Activated T-cell treated with anti-CD3 and anti-CD28 coated beads, Interleukin-2, amount 50 U/mL, for 72 hours (primary cell): ENCODE data around the gene SLAMF1. TPM values are rescaled to one million over a fixed set of nuclear protein-coding genes. Genes with fewer than 3 reads are reported as not detected.
"Not testable (repeated sequence)": the region's sequence is repeated elsewhere in the genome, so short reads cannot be mapped to it uniquely, and the experiment has no call there.

Experiments used
- ATAC-seq, 2 donors: fragments of 150-1000 bp; cut with Tn5 transposase; replicated peaks in 1 of 2; 2 replicates each; pipeline ENCODE4 v1.10.0; 2021; ENCODE audit warnings: moderate library complexity in 2 of 2, mild to moderate bottlenecking in 1 of 2
- DNase-seq, 2 donors: peaks; one replicate each; pipeline ENCODE4 v3.0.0; 2021 to 2022; ENCODE audit warnings: mixed read lengths in 1 of 2
- H3K27ac Mint-ChIP-seq: one replicate; pipeline ENCODE4 v1.8.0; 2022; ENCODE audit warnings: mild to moderate bottlenecking, moderate library complexity, mixed read lengths
- H3K27me3 Mint-ChIP-seq: one replicate; pipeline ENCODE4 v1.8.0; 2022; ENCODE audit warnings: low read depth, mixed read lengths
- H3K36me3 Mint-ChIP-seq, 2 donors: one replicate each; pipeline ENCODE4 v1.8.0; 2022; ENCODE audit warnings: mixed read lengths in 2 of 2, mild to moderate bottlenecking in 1 of 2; ENCODE audit not compliant: insufficient read depth in 2 of 2
- H3K4me1 Mint-ChIP-seq: one replicate; pipeline ENCODE4 v1.8.0; 2022; ENCODE audit warnings: low read depth, mixed read lengths
- H3K4me3 Mint-ChIP-seq, 2 donors: one replicate each; pipeline ENCODE4 v1.8.0; 2022; ENCODE audit warnings: mild to moderate bottlenecking in 2 of 2, mixed read lengths in 2 of 2, moderate library complexity in 2 of 2
- H3K9me3 Mint-ChIP-seq, 2 donors: one replicate each; pipeline ENCODE4 v1.8.0; 2022; ENCODE audit warnings: mixed read lengths in 2 of 2
- total RNA-seq, 2 donors: library from RNA; stranded (reverse); gene quantifications; one replicate each; pipeline ENCODE4 v1.2.3, GENCODE V29; 2022

The SLAMF1 gene
- total RNA-seq, 2 donors from 2014 or later: 81.4 to 134 TPM

DNA sequence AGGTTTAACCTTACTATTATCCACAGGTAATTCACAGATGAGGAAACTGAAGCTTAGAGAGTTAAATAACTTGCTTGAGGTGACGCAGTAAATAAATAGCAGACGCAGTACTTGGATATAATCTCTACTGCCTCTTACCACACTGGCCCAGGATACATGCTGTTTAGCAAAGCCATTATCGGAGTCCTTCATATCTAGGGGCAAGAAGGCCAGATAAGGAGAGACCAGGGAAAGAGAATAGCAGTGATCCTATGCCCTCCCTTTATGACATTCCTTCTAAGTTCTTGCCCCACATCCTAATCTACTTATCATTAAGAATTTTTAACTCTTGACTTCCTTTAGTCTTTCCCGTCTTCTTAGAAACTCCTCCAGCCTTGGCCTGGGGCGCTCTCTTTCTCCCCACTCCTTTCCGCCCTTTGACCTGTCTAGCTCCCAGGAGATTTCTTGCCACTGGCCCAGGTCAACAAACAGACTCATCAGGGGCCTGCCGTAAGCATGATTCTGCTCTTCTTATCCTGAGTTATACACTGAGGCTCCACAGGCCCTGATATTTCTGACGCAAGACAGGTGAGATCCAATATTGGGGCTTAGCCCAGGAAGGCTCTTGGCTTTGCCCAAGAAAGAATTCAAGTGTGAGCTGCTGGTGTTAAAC lies 11.4 kb upstream of the SLAMF1 start:
- DNase-seq (no peak), ATAC-seq (no peak)
- peaks cover 61% of the 10 kb centered on the region for H3K4me1 Mint-ChIP-seq
- peaks cover 6 to 9% of the 10 kb centered on the region in 2 donors for H3K36me3 Mint-ChIP-seq
- H3K4me3 Mint-ChIP-seq: peak overlapping the region; percentile 9 to 72
- H3K27ac Mint-ChIP-seq: no peak overlapping the region
- H3K9me3 Mint-ChIP-seq: peaks cover 6 to 8% of the 10 kb centered on the region in 2 donors
- H3K27me3 Mint-ChIP-seq: no peaks in the 10 kb centered on the region

- no peaks in the 10 kb centered on the region for H3K27me3 Mint-ChIP-seq
- H3K4me3 Mint-ChIP-seq: peak overlapping the region; percentile 35 to 72
- peaks cover 6 to 8% of the 10 kb centered on the region in 2 donors for H3K9me3 Mint-ChIP-seq
- peak overlapping the region; percentile 97 for H3K27ac Mint-ChIP-seq
- H3K36me3 Mint-ChIP-seq: peaks cover 6 to 9% of the 10 kb centered on the region in 2 donors
- DNase-seq (no peak), ATAC-seq (peak; percentile 65 to 66)
- H3K4me1 Mint-ChIP-seq: peaks cover 61% of the 10 kb centered on the region
These were observed 10.5 kb upstream of the SLAMF1 start for GRCh38 chr1:160657250-160657781.

DNA sequence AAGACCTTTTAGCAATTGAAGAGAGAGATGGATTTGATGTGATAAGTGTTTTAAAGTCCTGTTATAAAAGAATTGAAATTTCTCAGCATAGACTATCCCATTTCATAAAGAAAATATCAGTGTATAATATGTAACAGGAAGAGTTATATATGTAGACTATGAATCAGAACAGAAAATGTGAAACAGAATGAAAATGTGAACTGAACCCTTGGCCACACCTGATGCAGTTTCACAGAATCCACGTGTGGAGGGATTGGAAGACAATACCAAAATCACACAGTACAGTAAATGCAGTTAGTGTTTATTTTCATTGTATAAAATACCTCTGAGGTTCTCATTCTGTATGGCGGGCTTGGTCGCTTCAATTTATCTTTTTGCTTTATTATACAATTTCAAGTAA lies 9.9 kb upstream of the SLAMF1 start:
- ATAC-seq: peak; percentile 78 to 80
- peak overlapping the region; percentile 35 to 72 for H3K4me3 Mint-ChIP-seq
- DNase-seq: no peak
- H3K27ac Mint-ChIP-seq: peak overlapping the region; percentile 97
- peaks cover 61% of the 10 kb centered on the region for H3K4me1 Mint-ChIP-seq
- no peaks in the 10 kb centered on the region for H3K27me3 Mint-ChIP-seq
- H3K36me3 Mint-ChIP-seq: peaks cover 6 to 9% of the 10 kb centered on the region in 2 donors
- peaks cover 6 to 8% of the 10 kb centered on the region in 2 donors for H3K9me3 Mint-ChIP-seq

GRCh38 chr1:160653620-160654016 lies 6.8 kb upstream of the SLAMF1 start:
- H3K4me3 Mint-ChIP-seq: no peak overlapping the region
- H3K36me3 Mint-ChIP-seq: peaks cover 3 to 4% of the 10 kb centered on the region in 2 donors
- H3K4me1 Mint-ChIP-seq: peaks cover 72% of the 10 kb centered on the region
- H3K27ac Mint-ChIP-seq: no peak overlapping the region
- no peaks in the 10 kb centered on the region for H3K27me3 Mint-ChIP-seq
- H3K9me3 Mint-ChIP-seq: peaks cover 0 to 4% of the 10 kb centered on the region in 2 donors
- ATAC-seq (no peak), DNase-seq (no peak)

- Mint-ChIP-seq H3K4me1 (peaks cover 72% of the 10 kb centered on the region), H3K4me3 (peak overlapping the region in 1 of 2 donors; percentile 5), H3K27ac (no peak overlapping the region), H3K36me3 (peaks cover 3 to 4% of the 10 kb centered on the region in 2 donors), H3K9me3 (peaks cover 0 to 4% of the 10 kb centered on the region in 2 donors), H3K27me3 (no peaks in the 10 kb centered on the region)
- DNase-seq: no peak
- ATAC-seq: no peak
These were observed 6.2 kb upstream of the SLAMF1 start for GRCh38 chr1:160652924-160653619.

- Mint-ChIP-seq H3K4me3 (peak overlapping the region in 1 of 2 donors; percentile 36), H3K27ac (peak overlapping the region; percentile 14), H3K4me1 (peaks cover 72% of the 10 kb centered on the region)
- H3K36me3 Mint-ChIP-seq, DNase-seq, H3K27me3 Mint-ChIP-seq, H3K9me3 Mint-ChIP-seq, ATAC-seq: not testable (repeated sequence)
These were observed 5.3 kb upstream of the SLAMF1 start for GRCh38 chr1:160652065-160652641.

DNA sequence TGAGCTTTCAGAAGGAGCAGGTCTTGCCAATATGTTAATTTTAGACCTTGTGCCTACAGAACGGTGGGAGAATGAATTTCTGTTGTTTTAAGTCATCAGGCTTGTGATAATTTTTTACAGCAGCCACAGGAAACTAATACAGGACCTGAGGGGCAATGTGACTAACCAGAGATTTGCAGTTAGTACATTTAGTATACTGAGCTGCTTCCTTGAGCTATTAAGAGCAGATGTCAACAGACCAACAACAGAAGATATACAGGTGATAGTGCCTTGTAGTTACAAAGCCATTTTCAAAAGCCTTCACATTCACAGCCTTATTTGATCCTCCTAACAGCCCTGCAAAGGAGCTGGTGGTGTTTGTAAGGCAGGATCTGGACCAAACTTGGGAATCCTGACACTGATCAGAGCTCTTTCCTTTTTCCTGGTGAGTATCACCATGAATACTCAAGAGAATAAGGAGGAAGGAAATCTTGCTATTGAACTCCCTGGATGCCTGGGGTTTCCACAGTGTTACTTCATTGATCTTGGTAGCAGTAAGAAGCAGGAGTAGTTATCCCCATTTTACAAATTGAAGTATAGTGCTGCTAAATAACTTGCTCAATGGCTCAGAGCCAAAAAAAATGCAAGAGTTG lies 4.7 kb upstream of the SLAMF1 start:
- Mint-ChIP-seq H3K27me3 (no peaks in the 10 kb centered on the region), H3K36me3 (peaks cover 4 to 7% of the 10 kb centered on the region in 2 donors), H3K27ac (peak overlapping the region; percentile 14), H3K9me3 (peaks cover 0 to 4% of the 10 kb centered on the region in 2 donors), H3K4me3 (peak overlapping the region in 1 of 2 donors; percentile 36), H3K4me1 (peaks cover 68% of the 10 kb centered on the region)
- ATAC-seq (no peak), DNase-seq (no peak)

GRCh38 chr1:160647329-160647720 lies 481 bp upstream of the SLAMF1 start:
- DNase-seq: no peak
- peak; percentile 14 to 35 for ATAC-seq
- Mint-ChIP-seq H3K4me3 (peak overlapping the region; percentile 98 to 99), H3K27me3 (no peaks in the 10 kb centered on the region), H3K4me1 (peaks cover 66% of the 10 kb centered on the region), H3K27ac (peak overlapping the region; percentile 100), H3K9me3 (peaks cover 0 to 4% of the 10 kb centered on the region in 2 donors), H3K36me3 (peaks cover 19 to 23% of the 10 kb centered on the region in 2 donors)

GRCh38 chr1:160646180-160646579 lies 664 bp downstream of the SLAMF1 start:
- H3K27ac Mint-ChIP-seq: peak overlapping the region; percentile 100
- H3K4me1 Mint-ChIP-seq: peaks cover 66% of the 10 kb centered on the region
- peaks cover 24 to 26% of the 10 kb centered on the region in 2 donors for H3K36me3 Mint-ChIP-seq
- DNase-seq: no peak
- no peak for ATAC-seq
- H3K27me3 Mint-ChIP-seq: no peaks in the 10 kb centered on the region
- H3K9me3 Mint-ChIP-seq: peaks cover 0 to 4% of the 10 kb centered on the region in 2 donors
- H3K4me3 Mint-ChIP-seq: peak overlapping the region; percentile 98 to 99

DNA sequence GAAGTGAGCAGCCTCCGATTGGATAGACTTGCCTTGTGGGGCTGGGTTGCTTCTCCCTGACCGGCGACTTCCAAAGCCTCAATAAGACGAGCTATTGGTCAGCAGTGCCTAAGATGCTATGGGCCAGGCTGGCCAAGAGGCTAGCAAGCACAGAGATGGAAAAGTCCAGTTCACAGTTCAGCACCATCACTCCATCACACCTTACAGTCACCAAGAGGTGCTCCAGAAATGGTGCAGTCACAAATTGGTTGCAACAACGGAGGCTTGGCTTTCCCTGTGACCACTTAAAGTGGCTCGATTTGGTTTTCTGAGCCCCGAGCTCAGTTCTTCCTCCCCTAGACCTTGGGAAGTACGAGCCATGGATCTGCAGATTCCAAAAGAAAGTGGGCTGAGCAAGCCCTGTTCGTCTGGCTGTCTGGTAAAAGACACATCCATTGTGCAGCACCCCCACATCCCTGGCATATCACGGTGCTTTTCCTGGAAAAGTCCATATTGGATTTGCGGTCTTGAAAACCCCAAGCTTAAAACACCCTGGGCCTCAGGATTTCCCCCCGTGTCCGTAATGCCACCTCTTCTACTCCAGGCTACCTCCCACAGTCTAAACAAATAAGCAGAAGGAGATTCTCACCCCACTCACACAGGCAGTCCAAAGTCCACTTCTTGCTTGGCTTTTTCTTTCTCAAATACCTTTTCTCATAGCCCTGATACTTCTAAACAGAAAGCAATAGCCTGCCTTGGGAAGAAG lies 1.3 kb downstream of the SLAMF1 start:
- peaks cover 66% of the 10 kb centered on the region for H3K4me1 Mint-ChIP-seq
- peak overlapping the region; percentile 100 for H3K27ac Mint-ChIP-seq
- ATAC-seq (no peak), DNase-seq (no peak)
- H3K36me3 Mint-ChIP-seq: peaks cover 26 to 28% of the 10 kb centered on the region in 2 donors
- peak overlapping the region; percentile 98 to 99 for H3K4me3 Mint-ChIP-seq
- no peaks in the 10 kb centered on the region for H3K27me3 Mint-ChIP-seq
- H3K9me3 Mint-ChIP-seq: peaks cover 0 to 4% of the 10 kb centered on the region in 2 donors

DNA sequence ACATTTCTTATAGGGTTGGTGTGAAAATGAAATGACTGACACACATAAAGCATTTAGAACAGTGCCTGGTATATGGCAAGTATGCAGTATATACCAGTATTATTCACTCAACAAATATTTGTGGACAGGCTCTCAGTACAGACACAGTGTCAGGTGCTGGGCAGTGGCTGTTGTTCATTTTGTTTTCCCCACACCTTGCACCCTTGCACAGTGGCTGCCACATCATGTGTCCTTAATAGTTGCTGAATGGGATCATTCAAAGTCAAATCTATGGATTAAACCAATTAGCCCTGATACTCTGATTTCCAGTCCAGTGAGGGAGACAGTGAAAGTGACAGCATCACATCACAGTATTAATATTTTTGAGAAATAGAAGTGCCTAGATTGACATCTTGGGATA lies 2.4 kb downstream of the SLAMF1 start:
- H3K27me3 Mint-ChIP-seq: no peaks in the 10 kb centered on the region
- peak overlapping the region; percentile 98 to 99 for H3K4me3 Mint-ChIP-seq
- peaks cover 31 to 34% of the 10 kb centered on the region in 2 donors for H3K36me3 Mint-ChIP-seq
- peaks cover 0 to 2% of the 10 kb centered on the region in 2 donors for H3K9me3 Mint-ChIP-seq
- DNase-seq: no peak
- peaks cover 78% of the 10 kb centered on the region for H3K4me1 Mint-ChIP-seq
- H3K27ac Mint-ChIP-seq: peak overlapping the region; percentile 100
- ATAC-seq: no peak

GRCh38 chr1:160643138-160643537 lies 3.7 kb downstream of the SLAMF1 start:
- Mint-ChIP-seq H3K4me1 (peaks cover 85% of the 10 kb centered on the region), H3K27ac (peak overlapping the region; percentile 100), H3K4me3 (peak overlapping the region; percentile 98 to 99), H3K27me3 (no peaks in the 10 kb centered on the region), H3K9me3 (no peaks in the 10 kb centered on the region), H3K36me3 (peaks cover 40 to 42% of the 10 kb centered on the region in 2 donors)
- ATAC-seq (no peak), DNase-seq (no peak)
